T-cell (primary cell): ENCODE data around the gene LRP10. TPM values are rescaled to one million over a fixed set of nuclear protein-coding genes. Genes with fewer than 3 reads are reported as not detected.

Experiments used
- ATAC-seq, 4 experiments: fragments of 200-7000 bp in 3 of 4; fragments of 150-1000 bp in 1 of 4; cut with Tn5 transposase; replicated peaks in 1 of 4; 1 replicate in 3 of 4; 2 replicates in 1 of 4; pipeline ENCODE4 v1.10.0; 2021; ENCODE audit warnings: moderate library complexity in 3 of 4, mild to moderate bottlenecking in 2 of 4, moderate number of reproducible peaks in 1 of 4
- CTCF ChIA-PET, 2 donors: fragments of 300-600 bp; sonication (Branson Sonifier 250); formaldehyde crosslinking; loops; one replicate each; lab custom pipeline; 2022; ENCODE audit warnings: antibody characterized with exemption in 2 of 2; lab: Charles Lee
- POLR2A ChIA-PET, 2 donors: fragments of 300-600 bp; sonication (Branson Sonifier 250); formaldehyde crosslinking; loops; one replicate each; lab custom pipeline; 2022; ENCODE audit warnings: antibody characterized with exemption in 2 of 2; lab: Charles Lee
- DNase-seq, 35 experiments: peaks; one replicate each; pipeline versions ENCODE4 v3.0.0 to v3.0.0-alpha.2; 2013 to 2023
- H3K27ac ChIP-seq: one replicate; pipeline ENCODE4 v1.5.1; 2013; ENCODE audit warnings: low read length
- H3K27me3 ChIP-seq, 2 experiments: replicated peaks in 1 of 2; 1 replicate in 1 of 2; 2 replicates in 1 of 2; pipeline versions ENCODE4 v1.6.1 to v1.7.0; 2013; ENCODE audit warnings: low read length in 1 of 2, mixed read lengths in 1 of 2; ENCODE audit not compliant: control insufficient read depth in 2 of 2, insufficient read depth in 2 of 2; ENCODE audit errors: extremely low read depth in 1 of 2
- H3K36me3 ChIP-seq, 2 donors: 1 replicate in 1 of 2; 2 replicates in 1 of 2; pipeline versions ENCODE4 v1.6.1 to v1.7.0; 2013; ENCODE audit warnings: low read length in 1 of 2; ENCODE audit not compliant: control insufficient read depth in 2 of 2, insufficient read depth in 1 of 2; ENCODE audit errors: extremely low read depth in 1 of 2
- H3K4me1 ChIP-seq, 2 experiments: 1 replicate in 1 of 2; 2 replicates in 1 of 2; pipeline versions ENCODE4 v1.6.1 to v1.7.0; 2013; ENCODE audit warnings: low read length in 2 of 2, mixed read lengths in 1 of 2; ENCODE audit not compliant: insufficient read depth in 2 of 2, control insufficient read depth in 1 of 2; ENCODE audit errors: extremely low read depth in 1 of 2
- H3K4me3 ChIP-seq, 2 donors: 1 replicate in 1 of 2; 2 replicates in 1 of 2; pipeline versions ENCODE4 v1.5.1 to v1.7.0; 2013; ENCODE audit warnings: mild to moderate bottlenecking in 2 of 2, low read length in 1 of 2, moderate library complexity in 1 of 2; ENCODE audit not compliant: control insufficient read depth in 1 of 2; ENCODE audit errors: extremely low read depth in 1 of 2
- H3K9me3 ChIP-seq: 2 replicates; pipeline ENCODE4 v1.7.0; 2013
- H3K27ac Mint-ChIP-seq, 2 donors: one replicate each; pipeline ENCODE4 v1.8.0; 2020 to 2021; ENCODE audit warnings: mild to moderate bottlenecking in 2 of 2, mixed read lengths in 2 of 2
- H3K27me3 Mint-ChIP-seq, 2 donors: one replicate each; pipeline ENCODE4 v1.8.0; 2021 to 2022; ENCODE audit warnings: mixed read lengths in 2 of 2
- H3K36me3 Mint-ChIP-seq: one replicate; pipeline ENCODE4 v1.8.0; 2021; ENCODE audit warnings: mixed read lengths
- H3K4me1 Mint-ChIP-seq, 3 donors: one replicate each; pipeline ENCODE4 v1.8.0; 2020 to 2022; ENCODE audit warnings: mixed read lengths in 3 of 3, mild to moderate bottlenecking in 1 of 3
- H3K4me3 Mint-ChIP-seq, 3 donors: one replicate each; pipeline ENCODE4 v1.8.0; 2020 to 2022; ENCODE audit warnings: mild to moderate bottlenecking in 3 of 3, mixed read lengths in 3 of 3, moderate library complexity in 3 of 3
- H3K9me3 Mint-ChIP-seq, 3 donors: one replicate each; pipeline ENCODE4 v1.8.0; 2020 to 2022; ENCODE audit warnings: mixed read lengths in 3 of 3
- WGBS: methylation state at CpG from one replicate; pipeline ENCODE4 v1.1.5; 2013; ENCODE audit warnings: missing lambda C conversion rate; ENCODE audit not compliant: insufficient coverage; 5-methylcytosine and 5-hydroxymethylcytosine counted together
- total RNA-seq, 35 experiments: library from RNA in 6 of 35; stranded (reverse) in 6 of 35; fragments of 120-200 nt in 1 of 35; gene quantifications; one replicate each; pipeline versions ENCODE4 v1.2.1 to v1.2.4 and lab custom pipeline; 2013 to 2026

LRP10 gene
- total RNA-seq, 5 donors from 2014 or later (not counting 1 experiment from before 2014, with no cell fraction given) = 67.0 to 103 (median 89.9) TPM

DNA sequence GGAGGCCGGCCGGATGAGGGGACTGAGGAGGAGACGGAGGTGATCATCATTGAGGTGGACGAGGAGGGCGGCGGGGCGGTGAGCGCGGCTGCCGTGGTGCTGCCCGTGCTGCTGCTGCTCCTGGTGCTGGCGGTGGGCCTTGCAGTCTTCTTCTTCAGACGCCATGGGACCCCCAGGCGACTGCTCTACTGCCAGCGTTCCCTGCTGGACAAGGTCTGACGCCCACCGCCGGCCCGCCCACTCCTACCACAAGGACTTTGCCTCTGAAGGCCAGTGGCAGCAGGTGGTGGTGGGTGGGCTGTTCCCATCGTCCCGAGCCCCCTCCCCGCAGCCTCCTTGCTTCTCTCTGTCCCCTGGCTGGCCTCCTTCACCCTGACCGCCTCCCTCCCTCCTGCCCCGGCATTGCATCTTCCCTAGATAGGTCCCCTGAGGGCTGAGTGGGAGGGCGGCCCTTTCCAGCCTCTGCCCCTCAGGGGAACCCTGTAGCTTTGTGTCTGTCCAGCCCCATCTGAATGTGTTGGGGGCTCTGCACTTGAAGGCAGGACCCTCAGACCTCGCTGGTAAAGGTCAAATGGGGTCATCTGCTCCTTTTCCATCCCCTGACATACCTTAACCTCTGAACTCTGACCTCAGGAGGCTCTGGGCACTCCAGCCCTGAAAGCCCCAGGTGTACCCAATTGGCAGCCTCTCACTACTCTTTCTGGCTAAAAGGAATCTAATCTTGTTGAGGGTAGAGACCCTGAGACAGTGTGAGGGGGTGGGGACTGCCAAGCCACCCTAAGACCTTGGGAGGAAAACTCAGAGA is 25.5 kb upstream of the LRP10 start:
- no peaks in the 10 kb centered on the region for H3K4me1 ChIP-seq
- H3K27me3 Mint-ChIP-seq = peaks cover 17 to 37% of the 10 kb centered on the region in 2 donors
- ChIA-PET POLR2A (no interaction called here), CTCF (interaction anchor here in 1 of 2 donors (0.6 kb wide), 1 partner anchor 1235 kb away, joined by 3 read pairs; no protein-coding TSS in a partner anchor)
- H3K9me3 ChIP-seq = no peaks in the 10 kb centered on the region
- no peaks in the 10 kb centered on the region for H3K36me3 Mint-ChIP-seq
- no peak overlapping the region for H3K27ac ChIP-seq
- H3K27me3 ChIP-seq = peaks cover 0 to 74% of the 10 kb centered on the region in 2 experiments
- H3K4me3 ChIP-seq = no peak overlapping the region
- no peak overlapping the region for H3K4me3 Mint-ChIP-seq
- DNase-seq (no peak), ATAC-seq (no peak)
- H3K4me1 Mint-ChIP-seq = no peaks in the 10 kb centered on the region
- H3K36me3 ChIP-seq = no peaks in the 10 kb centered on the region
- H3K27ac Mint-ChIP-seq = no peak overlapping the region
- whole genome bisulfite sequencing = 98% methylated on average over 12 of the region's 26 CpGs
- H3K9me3 Mint-ChIP-seq = no peaks in the 10 kb centered on the region

DNA sequence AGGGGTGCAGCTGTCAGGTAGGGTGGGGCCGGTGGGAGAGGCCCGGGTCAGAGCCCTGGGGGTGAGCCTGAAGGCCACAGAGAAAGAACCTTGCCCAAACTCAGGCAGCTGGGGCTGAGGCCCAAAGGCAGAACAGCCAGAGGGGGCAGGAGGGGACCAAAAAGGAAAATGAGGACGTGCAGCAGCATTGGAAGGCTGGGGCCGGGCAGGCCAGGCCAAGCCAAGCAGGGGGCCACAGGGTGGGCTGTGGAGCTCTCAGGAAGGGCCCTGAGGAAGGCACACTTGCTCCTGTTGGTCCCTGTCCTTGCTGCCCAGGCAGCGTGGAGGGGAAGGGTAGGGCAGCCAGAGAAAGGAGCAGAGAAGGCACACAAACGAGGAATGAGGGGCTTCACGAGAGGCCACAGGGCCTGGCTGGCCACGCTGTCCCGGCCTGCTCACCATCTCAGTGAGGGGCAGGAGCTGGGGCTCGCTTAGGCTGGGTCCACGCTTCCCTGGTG is 24.7 kb upstream of the LRP10 start:
- Mint-ChIP-seq H3K36me3 (no peaks in the 10 kb centered on the region), H3K27me3 (peaks cover 17 to 34% of the 10 kb centered on the region in 2 donors), H3K4me3 (no peak overlapping the region), H3K9me3 (no peaks in the 10 kb centered on the region), H3K27ac (no peak overlapping the region), H3K4me1 (peaks cover 0 to 2% (median 0%) of the 10 kb centered on the region in 3 donors)
- H3K36me3 ChIP-seq = no peaks in the 10 kb centered on the region
- CTCF ChIA-PET = interaction anchor here in 1 of 2 donors (0.6 kb wide), 1 partner anchor 1236 kb away, joined by 3 read pairs; no protein-coding TSS in a partner anchor
- DNase-seq = no peak
- POLR2A ChIA-PET = interaction anchor here in 1 of 2 donors (0.7 kb wide), 1 partner anchor 294 kb away, joined by 3 read pairs; no protein-coding TSS in a partner anchor
- peaks cover 0 to 70% of the 10 kb centered on the region in 2 experiments for H3K27me3 ChIP-seq
- no peak for ATAC-seq
- 70% methylated on average over 9 of the region's 11 CpGs for WGBS
- no peak overlapping the region for H3K27ac ChIP-seq
- H3K4me3 ChIP-seq = no peak overlapping the region
- H3K4me1 ChIP-seq = no peaks in the 10 kb centered on the region
- H3K9me3 ChIP-seq = no peaks in the 10 kb centered on the region

DNA sequence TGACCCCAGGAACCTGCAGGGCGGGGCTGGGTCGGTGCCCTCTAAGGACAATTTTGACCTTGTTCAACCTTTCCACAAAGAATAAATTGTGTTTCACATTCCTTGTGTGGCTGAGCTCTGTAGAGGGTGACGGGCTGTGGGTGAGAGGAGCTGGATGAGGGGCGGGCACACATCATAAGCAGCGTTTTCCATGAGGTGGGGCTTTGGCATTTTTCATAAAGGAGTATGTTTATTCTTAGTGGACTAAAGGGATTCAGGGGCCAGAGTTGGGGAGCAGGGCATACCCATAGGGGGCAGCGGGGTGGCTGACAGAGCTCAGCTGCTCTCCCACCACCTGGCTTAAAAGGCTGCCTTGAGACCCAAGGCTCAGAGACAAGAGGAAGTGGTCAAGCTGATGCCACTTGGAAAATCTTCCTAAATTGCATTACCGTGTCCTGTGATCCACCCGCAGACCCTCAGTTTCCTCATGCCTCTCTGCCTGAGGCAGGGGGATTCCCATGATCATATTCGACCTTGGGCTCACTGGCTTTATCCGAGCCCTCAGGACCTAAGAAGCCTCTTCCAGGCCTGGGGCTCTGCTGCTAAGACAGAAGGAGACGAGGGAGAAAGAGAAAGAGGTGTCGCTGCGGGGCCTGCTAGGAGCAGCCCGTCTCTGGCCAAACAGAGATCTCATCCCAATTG is 23.7 kb upstream of the LRP10 start:
- Histone ChIP-seq H3K4me1 (peaks cover 0 to 1% of the 10 kb centered on the region in 2 experiments), H3K27me3 (peaks cover 0 to 62% of the 10 kb centered on the region in 2 experiments), H3K36me3 (no peaks in the 10 kb centered on the region), H3K27ac (no peak overlapping the region), H3K4me3 (no peak overlapping the region), H3K9me3 (no peaks in the 10 kb centered on the region)
- H3K36me3 Mint-ChIP-seq = no peaks in the 10 kb centered on the region
- no peak overlapping the region for H3K27ac Mint-ChIP-seq
- DNase-seq (no peak), ATAC-seq (no peak)
- H3K9me3 Mint-ChIP-seq = no peaks in the 10 kb centered on the region
- peaks cover 0 to 3% (median 2%) of the 10 kb centered on the region in 3 donors for H3K4me1 Mint-ChIP-seq
- WGBS = 70% methylated on average over 12 of the region's 14 CpGs
- H3K27me3 Mint-ChIP-seq = peaks cover 17 to 34% of the 10 kb centered on the region in 2 donors
- H3K4me3 Mint-ChIP-seq = no peak overlapping the region
- ChIA-PET CTCF (no interaction called here), POLR2A (interaction anchor here in 1 of 2 donors (0.7 kb wide), 1 partner anchor 295 kb away, joined by 3 read pairs; no protein-coding TSS in a partner anchor)

DNA sequence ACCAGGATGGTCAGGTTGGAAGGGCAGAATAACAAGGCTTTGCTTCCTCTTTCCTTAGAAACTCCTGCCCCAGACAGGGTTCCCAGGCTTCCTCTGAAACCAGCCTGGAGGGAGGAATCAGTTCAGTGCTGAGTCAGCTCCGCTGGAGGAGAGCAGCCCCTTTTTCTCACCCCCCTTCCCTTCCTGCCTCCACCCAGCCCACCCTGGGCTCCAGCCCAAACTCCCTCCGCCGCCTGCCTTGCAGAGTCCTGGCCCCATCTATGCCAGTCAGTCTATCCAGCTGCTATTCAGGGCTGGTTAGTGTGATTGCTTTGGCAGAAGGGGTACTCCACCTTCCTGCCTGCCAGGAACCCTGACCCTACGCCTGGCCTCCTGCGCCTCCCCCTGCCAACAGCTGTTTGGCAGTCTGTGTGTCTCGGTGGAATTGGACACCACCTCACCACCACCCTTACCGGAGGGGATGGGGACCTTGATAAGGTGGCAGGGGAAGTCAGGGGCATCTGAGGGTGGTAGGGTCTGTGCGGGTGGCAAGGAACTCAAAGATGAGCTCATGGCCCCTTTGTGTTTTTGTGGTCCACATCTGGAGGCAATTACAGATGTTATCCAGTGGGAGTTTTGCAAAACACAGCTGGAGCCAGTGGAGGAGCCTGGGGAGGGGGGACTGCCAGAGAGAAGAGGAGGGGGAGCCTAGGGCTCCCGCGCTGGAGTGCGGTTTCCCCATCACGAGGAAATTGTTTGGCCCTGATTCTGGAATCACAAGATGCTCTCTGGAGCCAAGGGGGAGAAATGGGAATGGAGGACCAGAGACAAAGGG is 23.0 kb upstream of the LRP10 start:
- WGBS = 64% methylated on average over 5 of the region's 12 CpGs
- no peak overlapping the region for H3K27ac Mint-ChIP-seq
- peaks cover 0 to 9% of the 10 kb centered on the region in 2 experiments for H3K4me1 ChIP-seq
- CTCF ChIA-PET = interaction anchor here in 1 of 2 donors (1.0 kb wide), 1 partner anchor 24 kb away, joined by 5 read pairs; no protein-coding TSS in a partner anchor
- H3K4me3 ChIP-seq = no peak overlapping the region
- no peaks in the 10 kb centered on the region for H3K36me3 Mint-ChIP-seq
- no peak overlapping the region for H3K4me3 Mint-ChIP-seq
- H3K4me1 Mint-ChIP-seq = peaks cover 3 to 10% (median 9%) of the 10 kb centered on the region in 3 donors
- POLR2A ChIA-PET = no interaction called here
- no peaks in the 10 kb centered on the region for H3K9me3 ChIP-seq
- no peaks in the 10 kb centered on the region for H3K36me3 ChIP-seq
- no peaks in the 10 kb centered on the region for H3K9me3 Mint-ChIP-seq
- peaks cover 17 to 29% of the 10 kb centered on the region in 2 donors for H3K27me3 Mint-ChIP-seq
- DNase-seq = no peak
- no peak for ATAC-seq
- peaks cover 0 to 58% of the 10 kb centered on the region in 2 experiments for H3K27me3 ChIP-seq
- H3K27ac ChIP-seq = no peak overlapping the region

DNA sequence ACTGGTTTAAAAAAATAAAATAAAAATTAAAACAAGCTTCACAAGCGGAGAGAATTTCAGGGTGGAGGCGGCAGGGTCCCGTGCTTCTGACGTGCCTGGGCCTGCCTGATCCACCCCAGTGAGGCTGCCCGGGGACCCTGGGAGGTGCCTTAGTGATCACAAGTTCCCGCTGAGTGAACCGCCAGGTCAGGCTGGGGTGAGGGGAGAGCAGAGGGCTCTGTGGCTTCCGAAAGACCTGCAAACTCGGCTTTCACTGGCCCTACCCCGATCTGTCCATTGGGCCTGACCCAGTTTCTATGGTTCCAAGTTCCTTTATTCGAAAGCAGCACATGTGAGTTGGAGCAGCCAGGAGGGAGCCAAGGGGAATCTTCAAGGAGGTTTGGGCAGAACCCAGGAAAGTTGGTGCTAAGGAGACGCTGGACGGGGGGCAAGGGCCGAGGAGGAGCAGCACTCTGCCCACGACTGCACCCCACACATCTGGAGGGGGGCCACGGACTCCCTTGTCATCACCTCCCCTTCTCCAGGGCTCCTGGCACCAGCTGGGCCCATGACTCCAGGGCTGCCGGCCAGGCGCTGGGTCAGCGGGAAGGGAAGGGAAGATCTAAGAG is 22.2 kb upstream of the LRP10 start:
- CTCF ChIA-PET = interaction anchor here in 1 of 2 donors (1.0 to 1.8 kb wide), 2 partner anchors 25 to 26 kb away, joined by 5 to 12 read pairs; no protein-coding TSS in a partner anchor
- Mint-ChIP-seq H3K9me3 (no peaks in the 10 kb centered on the region), H3K27ac (no peak overlapping the region), H3K4me3 (no peak overlapping the region), H3K36me3 (no peaks in the 10 kb centered on the region), H3K27me3 (peaks cover 17 to 28% of the 10 kb centered on the region in 2 donors), H3K4me1 (peaks cover 3 to 12% (median 11%) of the 10 kb centered on the region in 3 donors)
- ATAC-seq (no peak), DNase-seq (no peak)
- H3K4me1 ChIP-seq = peaks cover 0 to 11% of the 10 kb centered on the region in 2 experiments
- H3K27ac ChIP-seq = no peak overlapping the region
- no peaks in the 10 kb centered on the region for H3K9me3 ChIP-seq
- 86% methylated on average over 9 of the region's 19 CpGs for WGBS
- peaks cover 0 to 60% of the 10 kb centered on the region in 2 experiments for H3K27me3 ChIP-seq
- no peak overlapping the region for H3K4me3 ChIP-seq
- POLR2A ChIA-PET = no interaction called here
- no peaks in the 10 kb centered on the region for H3K36me3 ChIP-seq
